Endothelial cell (in vitro differentiated cells): ENCODE measurements around the gene MAPK7. TPM values are rescaled to one million over a fixed set of nuclear protein-coding genes. Genes with fewer than 3 reads are reported as not detected.

Source experiments
- DNase-seq: peaks from one replicate; pipeline ENCODE4 v3.0.0; 2021; ENCODE audit warnings: low spot score
- H3K27ac Mint-ChIP-seq: one replicate; pipeline ENCODE4 v1.8.0; 2021; ENCODE audit warnings: mixed read lengths, inconsistent platforms; ENCODE audit not compliant: unreplicated experiment
- H3K27me3 Mint-ChIP-seq: one replicate; pipeline ENCODE4 v1.8.0; 2021; ENCODE audit warnings: mild to moderate bottlenecking, moderate library complexity, mixed read lengths, inconsistent platforms; ENCODE audit not compliant: unreplicated experiment
- H3K36me3 Mint-ChIP-seq: one replicate; pipeline ENCODE4 v1.8.0; 2021; ENCODE audit warnings: mild to moderate bottlenecking, low read depth, mixed read lengths, inconsistent platforms; ENCODE audit not compliant: unreplicated experiment
- H3K4me1 Mint-ChIP-seq: one replicate; pipeline ENCODE4 v1.8.0; 2021; ENCODE audit warnings: mild to moderate bottlenecking, mixed read lengths, inconsistent platforms; ENCODE audit not compliant: unreplicated experiment
- H3K4me3 Mint-ChIP-seq: one replicate; pipeline ENCODE4 v1.8.0; 2021; ENCODE audit warnings: mild to moderate bottlenecking, mixed read lengths, inconsistent platforms; ENCODE audit not compliant: unreplicated experiment
- H3K9me3 Mint-ChIP-seq: one replicate; pipeline ENCODE4 v1.8.0; 2021; ENCODE audit warnings: mixed read lengths, inconsistent platforms; ENCODE audit not compliant: unreplicated experiment
- total RNA-seq: library from RNA; stranded (reverse); fragmentation: NEBNext Ultra II Directional; extraction: Animal tissue kit (Norgen Biotek cat#: 25700); gene quantifications from one replicate; pipeline ENCODE4 v1.2.1, GENCODE V29; 2021; ENCODE audit not compliant: unreplicated experiment
- TF ChIP-seq, protein P1 (sequence below): fragments of 200-600 bp; sonication (generic); IDR thresholded peaks from one replicate; pipeline ENCODE4 v1.5.0; 2021; ENCODE audit warnings: antibody characterized with exemption; ENCODE audit not compliant: unreplicated experiment

Gene MAPK7
- total RNA-seq, 1 donor from 2014 or later, result 48.5 TPM

DNA sequence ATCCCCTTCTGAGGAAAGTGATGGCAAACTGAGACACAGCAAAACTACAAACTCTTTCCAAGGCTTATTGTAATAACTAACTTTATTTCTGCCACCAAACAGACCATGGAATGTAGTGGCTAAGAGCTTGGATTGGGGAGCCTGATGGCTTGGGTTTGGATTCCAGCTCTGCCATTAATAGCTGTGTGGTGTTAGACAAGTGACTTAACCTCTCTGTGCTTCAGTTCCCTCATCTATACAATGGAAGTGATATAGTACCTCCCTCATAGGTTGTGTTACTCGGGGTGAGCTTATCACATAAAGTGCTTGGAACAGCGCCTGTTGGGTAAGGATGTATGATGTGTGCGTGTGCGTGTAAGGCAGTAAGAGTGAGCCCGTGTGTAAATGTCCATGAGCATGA lies 26.8 kb downstream of the MAPK7 start:
- no peak overlapping the region for H3K4me3 Mint-ChIP-seq
- DNase-seq, result no peak
- H3K36me3 Mint-ChIP-seq, result no peaks in the 10 kb centered on the region
- H3K27me3 Mint-ChIP-seq, result peaks cover 2% of the 10 kb centered on the region
- TF ChIP-seq, protein P1, sequence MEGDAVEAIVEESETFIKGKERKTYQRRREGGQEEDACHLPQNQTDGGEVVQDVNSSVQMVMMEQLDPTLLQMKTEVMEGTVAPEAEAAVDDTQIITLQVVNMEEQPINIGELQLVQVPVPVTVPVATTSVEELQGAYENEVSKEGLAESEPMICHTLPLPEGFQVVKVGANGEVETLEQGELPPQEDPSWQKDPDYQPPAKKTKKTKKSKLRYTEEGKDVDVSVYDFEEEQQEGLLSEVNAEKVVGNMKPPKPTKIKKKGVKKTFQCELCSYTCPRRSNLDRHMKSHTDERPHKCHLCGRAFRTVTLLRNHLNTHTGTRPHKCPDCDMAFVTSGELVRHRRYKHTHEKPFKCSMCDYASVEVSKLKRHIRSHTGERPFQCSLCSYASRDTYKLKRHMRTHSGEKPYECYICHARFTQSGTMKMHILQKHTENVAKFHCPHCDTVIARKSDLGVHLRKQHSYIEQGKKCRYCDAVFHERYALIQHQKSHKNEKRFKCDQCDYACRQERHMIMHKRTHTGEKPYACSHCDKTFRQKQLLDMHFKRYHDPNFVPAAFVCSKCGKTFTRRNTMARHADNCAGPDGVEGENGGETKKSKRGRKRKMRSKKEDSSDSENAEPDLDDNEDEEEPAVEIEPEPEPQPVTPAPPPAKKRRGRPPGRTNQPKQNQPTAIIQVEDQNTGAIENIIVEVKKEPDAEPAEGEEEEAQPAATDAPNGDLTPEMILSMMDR, result no peak
- no peak overlapping the region for H3K27ac Mint-ChIP-seq
- no peaks in the 10 kb centered on the region for H3K9me3 Mint-ChIP-seq
- no peaks in the 10 kb centered on the region for H3K4me1 Mint-ChIP-seq

DNA sequence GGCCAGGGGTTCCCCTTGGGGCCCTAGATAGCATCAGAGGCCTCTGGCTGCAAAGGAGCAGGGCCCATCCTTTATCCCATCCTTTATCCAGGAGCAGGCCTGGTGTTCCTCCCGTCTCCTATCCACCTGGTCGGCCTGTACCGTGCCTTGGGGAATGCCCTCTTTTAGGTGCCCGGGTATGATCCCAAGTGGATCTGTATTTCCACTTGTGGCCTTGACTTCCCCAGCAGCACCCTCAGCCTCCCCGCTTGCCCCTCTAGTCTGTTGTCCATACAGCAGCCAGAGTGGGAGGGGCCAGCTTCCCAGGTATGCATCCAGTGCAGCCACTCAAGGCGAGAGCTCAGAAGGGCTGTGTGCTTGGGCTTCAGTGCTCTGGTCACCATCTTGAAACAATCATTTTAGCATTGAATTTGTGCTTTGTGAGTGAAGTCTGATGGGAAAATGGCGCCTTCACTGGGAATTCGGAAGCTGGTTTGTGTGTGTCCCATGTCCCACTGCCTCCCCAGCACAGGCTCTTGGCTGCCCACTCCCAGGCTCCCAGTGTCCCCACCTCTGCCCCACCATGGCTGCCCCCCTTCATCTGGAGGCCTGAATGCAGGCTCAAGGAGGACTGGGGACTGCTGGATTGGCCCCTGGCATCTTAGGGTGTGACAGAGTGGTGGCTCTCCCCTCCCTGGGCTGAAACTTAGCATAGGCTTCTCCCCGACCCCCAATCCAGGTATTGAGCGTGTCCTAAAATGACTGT lies 29.5 kb downstream of the MAPK7 start:
- no peak for DNase-seq
- Mint-ChIP-seq H3K27me3 (peaks cover 6% of the 10 kb centered on the region), H3K4me3 (no peak overlapping the region), H3K9me3 (no peaks in the 10 kb centered on the region), H3K4me1 (peaks cover 2% of the 10 kb centered on the region), H3K36me3 (no peaks in the 10 kb centered on the region), H3K27ac (no peak overlapping the region)
- TF ChIP-seq, protein P1, result no peak

DNA sequence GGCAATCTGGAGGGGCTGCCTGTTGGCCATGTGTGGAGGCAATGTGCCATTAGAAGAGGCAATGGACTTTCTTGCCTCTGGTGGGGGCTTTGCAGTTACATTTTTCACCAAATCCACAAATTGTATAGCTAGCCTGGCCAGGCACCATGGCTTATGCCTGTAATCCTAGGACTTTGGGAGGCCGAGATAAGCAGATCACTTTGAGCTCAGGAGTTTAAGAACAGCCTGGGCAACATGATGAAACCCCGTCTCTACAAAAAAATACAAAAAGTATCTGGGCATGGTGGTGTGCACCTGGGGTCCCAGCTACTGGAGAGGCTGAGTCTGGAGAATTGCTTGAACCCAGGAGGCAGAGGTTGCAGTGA lies 30.0 kb downstream of the MAPK7 start:
- peaks cover 6% of the 10 kb centered on the region for H3K27me3 Mint-ChIP-seq
- TF ChIP-seq, protein P1, result no peak
- no peak overlapping the region for H3K4me3 Mint-ChIP-seq
- DNase-seq, result no peak
- no peaks in the 10 kb centered on the region for H3K9me3 Mint-ChIP-seq
- H3K4me1 Mint-ChIP-seq, result peaks cover 2% of the 10 kb centered on the region
- H3K36me3 Mint-ChIP-seq, result no peaks in the 10 kb centered on the region
- no peak overlapping the region for H3K27ac Mint-ChIP-seq

DNA sequence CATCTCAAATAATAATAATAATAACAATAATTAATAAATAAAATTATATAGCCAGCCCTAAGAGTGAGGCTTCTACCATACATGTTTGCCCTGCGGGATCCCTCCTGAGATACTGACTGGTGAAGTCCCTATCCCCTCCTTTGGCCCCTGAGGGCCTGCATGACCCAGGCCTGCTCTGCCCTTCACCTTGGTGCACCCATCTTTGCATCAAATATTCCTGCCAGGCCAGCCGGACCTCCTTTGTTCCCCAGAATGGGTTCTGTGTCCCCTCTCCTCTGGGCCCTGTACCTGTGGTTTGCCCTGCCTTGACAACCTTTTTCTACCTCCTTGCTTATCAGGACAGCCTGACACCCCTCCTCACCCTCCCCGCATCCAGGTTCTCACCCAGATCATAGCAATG lies 30.8 kb downstream of the MAPK7 start:
- H3K4me3 Mint-ChIP-seq, result peak overlapping the region; percentile 47
- peaks cover 6% of the 10 kb centered on the region for H3K27me3 Mint-ChIP-seq
- H3K9me3 Mint-ChIP-seq, result no peaks in the 10 kb centered on the region
- H3K4me1 Mint-ChIP-seq, result peaks cover 2% of the 10 kb centered on the region
- H3K27ac Mint-ChIP-seq, result peak overlapping the region; percentile 30
- DNase-seq, result no peak
- no peaks in the 10 kb centered on the region for H3K36me3 Mint-ChIP-seq
- TF ChIP-seq, protein P1, result no peak

DNA sequence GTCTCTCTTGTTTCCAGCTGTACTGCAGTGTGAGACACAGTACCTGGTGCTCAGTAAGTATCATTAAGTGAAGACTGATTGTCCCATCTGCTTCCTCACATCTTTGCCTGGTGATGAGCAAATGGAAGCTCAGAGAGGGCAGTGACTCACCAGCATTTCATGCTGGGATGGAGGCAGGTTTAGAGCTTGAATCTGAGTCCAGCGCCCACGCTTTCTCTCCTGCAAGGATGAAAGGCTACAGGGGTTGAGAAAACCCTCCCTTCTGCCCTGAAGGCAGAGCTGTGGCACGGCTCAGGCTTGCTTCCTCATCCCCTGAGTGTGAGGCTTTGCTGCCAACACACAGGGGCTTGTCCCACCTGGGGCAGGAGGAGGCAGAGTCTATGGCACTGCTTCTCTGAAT lies 31.2 kb downstream of the MAPK7 start:
- H3K27ac Mint-ChIP-seq, result peak overlapping the region; percentile 30
- DNase-seq, result no peak
- no peaks in the 10 kb centered on the region for H3K36me3 Mint-ChIP-seq
- H3K4me1 Mint-ChIP-seq, result peaks cover 2% of the 10 kb centered on the region
- TF ChIP-seq, protein P1, result no peak
- H3K9me3 Mint-ChIP-seq, result no peaks in the 10 kb centered on the region
- peaks cover 6% of the 10 kb centered on the region for H3K27me3 Mint-ChIP-seq
- no peak overlapping the region for H3K4me3 Mint-ChIP-seq
